ENCODE measurements around the gene BBS2. TPM values are rescaled to one million over a fixed set of nuclear protein-coding genes. Genes with fewer than 3 reads are reported as not detected.

Gene BBS2
- total and polyA plus RNA-seq, 2 of the 13 experiments (the other 11 are each of a cell fraction or from before 2014, with no cell fraction given): 59.7 to 68.3 TPM

DNA sequence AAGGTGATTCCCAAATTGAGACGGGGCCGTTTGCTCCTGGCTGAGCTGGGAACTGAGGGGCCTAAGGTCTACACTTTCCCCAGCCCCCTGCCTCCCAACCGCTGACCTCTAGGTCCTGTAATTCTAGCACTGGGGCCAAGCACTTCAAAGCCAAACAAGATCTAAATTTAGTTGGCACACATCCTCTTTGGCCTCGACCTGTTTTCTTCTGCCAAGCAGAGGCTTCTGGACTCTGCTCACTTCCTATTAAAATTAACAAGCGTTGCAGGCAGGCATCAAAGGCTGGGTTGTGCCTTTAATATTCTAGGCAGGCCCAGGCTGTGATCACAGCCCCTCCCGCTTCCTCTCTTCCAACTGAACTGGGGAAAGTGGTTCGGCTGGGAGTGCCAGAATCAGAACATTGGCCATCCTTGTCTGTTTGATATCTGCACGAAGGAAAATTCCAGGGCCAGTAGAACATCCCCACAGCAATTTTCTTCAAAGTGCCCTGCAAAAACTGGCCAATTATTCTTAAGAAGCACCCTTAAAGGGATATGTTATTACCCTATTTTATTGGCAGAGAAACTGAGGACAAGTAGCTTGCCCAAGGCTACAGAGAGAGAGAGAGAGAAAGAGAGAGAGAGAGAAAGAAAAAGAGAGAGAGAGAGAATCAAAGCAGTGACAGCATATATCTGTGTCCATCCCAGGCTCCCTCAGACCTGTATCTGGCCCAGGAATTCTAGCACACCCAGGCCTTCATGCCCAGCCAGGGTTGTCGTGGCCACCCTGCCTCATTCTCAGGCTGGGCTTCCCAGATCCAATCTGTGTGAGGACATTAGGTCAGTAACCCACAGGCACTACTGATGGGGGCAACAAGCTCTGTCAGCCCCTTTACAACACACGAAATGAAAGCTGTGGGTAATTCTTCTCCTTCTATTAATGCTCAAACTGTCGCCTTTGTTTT lies 32.2 kb upstream of the BBS2 start (continued):
- TF ChIP-seq, protein P1, sequence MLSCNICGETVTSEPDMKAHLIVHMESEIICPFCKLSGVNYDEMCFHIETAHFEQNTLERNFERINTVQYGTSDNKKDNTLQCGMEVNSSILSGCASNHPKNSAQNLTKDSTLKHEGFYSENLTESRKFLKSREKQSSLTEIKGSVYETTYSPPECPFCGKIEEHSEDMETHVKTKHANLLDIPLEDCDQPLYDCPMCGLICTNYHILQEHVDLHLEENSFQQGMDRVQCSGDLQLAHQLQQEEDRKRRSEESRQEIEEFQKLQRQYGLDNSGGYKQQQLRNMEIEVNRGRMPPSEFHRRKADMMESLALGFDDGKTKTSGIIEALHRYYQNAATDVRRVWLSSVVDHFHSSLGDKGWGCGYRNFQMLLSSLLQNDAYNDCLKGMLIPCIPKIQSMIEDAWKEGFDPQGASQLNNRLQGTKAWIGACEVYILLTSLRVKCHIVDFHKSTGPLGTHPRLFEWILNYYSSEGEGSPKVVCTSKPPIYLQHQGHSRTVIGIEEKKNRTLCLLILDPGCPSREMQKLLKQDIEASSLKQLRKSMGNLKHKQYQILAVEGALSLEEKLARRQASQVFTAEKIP (CRISPR knock-in tag; IDR thresholded peaks at IDR 0.05; ENCODE audit: borderline replicate concordance): no peak
- TF ChIP-seq CBX2 (IDR thresholded peaks at IDR 0.05; ENCODE audit: low read depth, low read length): no peak
- TF ChIP-seq CBX2 (CRISPR knock-in tag; IDR thresholded peaks at IDR 0.05; ENCODE audit: low read depth): no peak; the same call in 1 of the 2 replicates
- TF ChIP-seq, protein P2, sequence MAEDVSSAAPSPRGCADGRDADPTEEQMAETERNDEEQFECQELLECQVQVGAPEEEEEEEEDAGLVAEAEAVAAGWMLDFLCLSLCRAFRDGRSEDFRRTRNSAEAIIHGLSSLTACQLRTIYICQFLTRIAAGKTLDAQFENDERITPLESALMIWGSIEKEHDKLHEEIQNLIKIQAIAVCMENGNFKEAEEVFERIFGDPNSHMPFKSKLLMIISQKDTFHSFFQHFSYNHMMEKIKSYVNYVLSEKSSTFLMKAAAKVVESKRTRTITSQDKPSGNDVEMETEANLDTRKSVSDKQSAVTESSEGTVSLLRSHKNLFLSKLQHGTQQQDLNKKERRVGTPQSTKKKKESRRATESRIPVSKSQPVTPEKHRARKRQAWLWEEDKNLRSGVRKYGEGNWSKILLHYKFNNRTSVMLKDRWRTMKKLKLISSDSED (CRISPR knock-in tag; IDR thresholded peaks at IDR 0.05): no peak
- no peak for TF ChIP-seq ATF7 (IDR thresholded peaks at IDR 0.05)
- TF ChIP-seq ATF7 (CRISPR knock-in tag; IDR thresholded peaks at IDR 0.05): 0 out of 2 replicates have a peak, but pooled peaks have one; percentile 38
- TF ChIP-seq NR3C1 (CRISPR knock-in tag; IDR thresholded peaks at IDR 0.05): no peak
- TF ChIP-seq ZNF382 (CRISPR knock-in tag; IDR thresholded peaks at IDR 0.05; ENCODE audit: borderline replicate concordance): no peak
- TF ChIP-seq GPN1 (CRISPR knock-in tag; IDR thresholded peaks at IDR 0.05; ENCODE audit: borderline replicate concordance): no peak
- TF ChIP-seq ZNF513 (CRISPR knock-in tag; conservative IDR thresholded peaks at IDR 0.05): no peak
- no peak for TF ChIP-seq ZNF205 (CRISPR knock-in tag; IDR thresholded peaks at IDR 0.05)
- no peak for TF ChIP-seq RFX1 (IDR thresholded peaks at IDR 0.05)
- TF ChIP-seq, protein P3, sequence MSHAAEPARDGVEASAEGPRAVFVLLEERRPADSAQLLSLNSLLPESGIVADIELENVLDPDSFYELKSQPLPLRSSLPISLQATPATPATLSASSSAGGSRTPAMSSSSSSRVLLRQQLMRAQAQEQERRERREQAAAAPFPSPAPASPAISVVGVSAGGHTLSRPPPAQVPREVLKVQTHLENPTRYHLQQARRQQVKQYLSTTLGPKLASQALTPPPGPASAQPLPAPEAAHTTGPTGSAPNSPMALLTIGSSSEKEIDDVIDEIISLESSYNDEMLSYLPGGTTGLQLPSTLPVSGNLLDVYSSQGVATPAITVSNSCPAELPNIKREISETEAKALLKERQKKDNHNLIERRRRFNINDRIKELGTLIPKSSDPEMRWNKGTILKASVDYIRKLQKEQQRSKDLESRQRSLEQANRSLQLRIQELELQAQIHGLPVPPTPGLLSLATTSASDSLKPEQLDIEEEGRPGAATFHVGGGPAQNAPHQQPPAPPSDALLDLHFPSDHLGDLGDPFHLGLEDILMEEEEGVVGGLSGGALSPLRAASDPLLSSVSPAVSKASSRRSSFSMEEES (CRISPR knock-in tag; IDR thresholded peaks at IDR 0.05): peak; percentile 60; the same call in 1 of the 2 replicates
- peak; percentile 92 for TF ChIP-seq NR2F2 (IDR thresholded peaks at IDR 0.05; ENCODE audit: borderline replicate concordance, low read depth)
- no peak for TF ChIP-seq SMAD1 (CRISPR knock-in tag; IDR thresholded peaks at IDR 0.05; ENCODE audit: borderline replicate concordance, low read depth)
- TF ChIP-seq CCAR2 (optimal IDR thresholded peaks at IDR 0.05; ENCODE audit: low read depth, low read length): no peak
- TF ChIP-seq LCORL (IDR thresholded peaks at IDR 0.05): no peak
- TF ChIP-seq LCORL (CRISPR knock-in tag; IDR thresholded peaks at IDR 0.05): peak; percentile 97
- TF ChIP-seq ZFP36L2 (CRISPR knock-in tag; IDR thresholded peaks at IDR 0.05): no peak
- TF ChIP-seq, protein P4, sequence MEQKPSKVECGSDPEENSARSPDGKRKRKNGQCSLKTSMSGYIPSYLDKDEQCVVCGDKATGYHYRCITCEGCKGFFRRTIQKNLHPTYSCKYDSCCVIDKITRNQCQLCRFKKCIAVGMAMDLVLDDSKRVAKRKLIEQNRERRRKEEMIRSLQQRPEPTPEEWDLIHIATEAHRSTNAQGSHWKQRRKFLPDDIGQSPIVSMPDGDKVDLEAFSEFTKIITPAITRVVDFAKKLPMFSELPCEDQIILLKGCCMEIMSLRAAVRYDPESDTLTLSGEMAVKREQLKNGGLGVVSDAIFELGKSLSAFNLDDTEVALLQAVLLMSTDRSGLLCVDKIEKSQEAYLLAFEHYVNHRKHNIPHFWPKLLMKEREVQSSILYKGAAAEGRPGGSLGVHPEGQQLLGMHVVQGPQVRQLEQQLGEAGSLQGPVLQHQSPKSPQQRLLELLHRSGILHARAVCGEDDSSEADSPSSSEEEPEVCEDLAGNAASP (CRISPR knock-in tag; IDR thresholded peaks at IDR 0.05; ENCODE audit: borderline replicate concordance): no peak; the same call in 1 of the 2 replicates
- no peak for TF ChIP-seq ZNF678 (CRISPR knock-in tag; IDR thresholded peaks at IDR 0.05)
- peak; percentile 47; the same call in 1 of the 2 replicates for TF ChIP-seq ZNF546 (CRISPR knock-in tag; conservative IDR thresholded peaks at IDR 0.05)
- TF ChIP-seq ARHGAP35 (CRISPR knock-in tag; IDR thresholded peaks at IDR 0.05; ENCODE audit: borderline replicate concordance): no peak

All from HepG2 (cell line).